Measurements from ENCODE around the gene COL8A1. TPM values are rescaled to one million over a fixed set of nuclear protein-coding genes. Genes with fewer than 3 reads are reported as not detected.

COL8A1 gene
- total and polyA plus RNA-seq, 9 of the 15 experiments (the other 6 are each of a cell fraction or from before 2014, with no cell fraction given) = 0.07 TPM; not detected in 8

- TF ChIP-seq ETV1 (tag; conservative IDR thresholded peaks at IDR 0.05; ENCODE audit: low read depth) (no peak), NR2C2 (CRISPR knock-in tag; IDR thresholded peaks at IDR 0.05) (no peak), NR2C2 (tag; IDR thresholded peaks at IDR 0.05) (no peak), MITF (IDR thresholded peaks at IDR 0.05) (no peak), ASH1L (IDR thresholded peaks at IDR 0.05; ENCODE audit: borderline replicate concordance, low read depth, partially characterized antibody) (no peak), ZNF274 (IDR thresholded peaks at IDR 0.05; ENCODE audit: borderline replicate concordance, low read depth, low read length) (no peak), RBM39 (optimal IDR thresholded peaks at IDR 0.05; ENCODE audit: low read depth, low read length) (no peak), RAD21 (CRISPR knock-in tag; conservative IDR thresholded peaks at IDR 0.05 in 1 of 2, IDR thresholded peaks at IDR 0.05 in 1 of 2) (peak; percentile 78 to 80), E2F6 (IDR thresholded peaks at IDR 0.05; ENCODE audit: borderline replicate concordance in 1 of 2, extremely low read depth in 1 of 2, insufficient read depth in 1 of 2, insufficient read length in 1 of 2, low read depth in 1 of 2, low read length in 1 of 2, poor library complexity in 1 of 2, severe bottlenecking in 1 of 2) (no peak), AFF1 (IDR thresholded peaks at IDR 0.05; ENCODE audit: low read depth in 1 of 2, partially characterized antibody in 2 of 2) (no peak), HMG20B (CRISPR knock-in tag; IDR thresholded peaks at IDR 0.05) (no peak), ZBTB34 (CRISPR knock-in tag; IDR thresholded peaks at IDR 0.05) (no peak), CTCF (IDR thresholded peaks at IDR 0.05 in 2 of 3, conservative IDR thresholded peaks at IDR 0.05 in 1 of 3; ENCODE audit: insufficient read depth in 2 of 3, low read depth in 1 of 3, low read length in 3 of 3) (peak; percentile 51 to 78 (median 63))
These were observed 115.0 kb downstream of the COL8A1 start (continued) for GRCh38 chr3:99753268-99753975.
